ENCODE data around the gene BATF3.

BATF3 gene

GRCh38 chr1:212648431-212648830, 51.2 kb downstream of the BATF3 start:
- H3K9me3 ChIP-seq (ENCODE audit: low read length) = no peaks in the 10 kb centered on the region
- H4K20me1 ChIP-seq (ENCODE audit: insufficient read depth, low read length) = no peaks in the 10 kb centered on the region
- no peak overlapping the region for H3K4me2 ChIP-seq (ENCODE audit: low read length)
- TF ChIP-seq CTCF (IDR thresholded peaks at IDR 0.05; ENCODE audit: low read length) (no peak), EZH2 (IDR thresholded peaks at IDR 0.05; ENCODE audit: borderline replicate concordance, low read length) (no peak)
- H3K79me2 ChIP-seq (ENCODE audit: insufficient read depth, low read length) = no peaks in the 10 kb centered on the region
- no peaks in the 10 kb centered on the region for H3F3A ChIP-seq (ENCODE audit: insufficient read depth, low read length)
- no peak overlapping the region for H3K9ac ChIP-seq (ENCODE audit: low read length)
- H3K27me3 ChIP-seq (ENCODE audit: insufficient read depth, low read length) = peaks cover 6% of the 10 kb centered on the region; the same call in 1 of the 2 replicates
- H3K36me3 ChIP-seq (ENCODE audit: insufficient read depth, low read length) = no peaks in the 10 kb centered on the region
- no peak overlapping the region for H3K4me3 ChIP-seq (ENCODE audit: low read depth, low read length, poor library complexity, severe bottlenecking)
- no peaks in the 10 kb centered on the region for H3K4me1 ChIP-seq (ENCODE audit: insufficient read depth, low read length, severe bottlenecking)
- no peak overlapping the region for H3K27ac ChIP-seq (ENCODE audit: low read depth, low read length, poor library complexity, severe bottlenecking)
- H2AFZ ChIP-seq (ENCODE audit: low read length) = no peak overlapping the region
- no peaks in the 10 kb centered on the region for H3K9me2 ChIP-seq (ENCODE audit: low read depth, low read length)

- no peak overlapping the region for H3K4me3 ChIP-seq (ENCODE audit: low read depth, low read length, poor library complexity, severe bottlenecking)
- no peak overlapping the region for H3K27ac ChIP-seq (ENCODE audit: low read depth, low read length, poor library complexity, severe bottlenecking)
- H3F3A ChIP-seq (ENCODE audit: insufficient read depth, low read length) = no peaks in the 10 kb centered on the region
- H3K9me2 ChIP-seq (ENCODE audit: low read depth, low read length) = no peaks in the 10 kb centered on the region
- TF ChIP-seq CTCF (IDR thresholded peaks at IDR 0.05; ENCODE audit: low read length) = no peak
- no peak for TF ChIP-seq EZH2 (IDR thresholded peaks at IDR 0.05; ENCODE audit: borderline replicate concordance, low read length)
- H3K4me2 ChIP-seq (ENCODE audit: low read length) = no peak overlapping the region
- H4K20me1 ChIP-seq (ENCODE audit: insufficient read depth, low read length) = no peaks in the 10 kb centered on the region
- H3K9ac ChIP-seq (ENCODE audit: low read length) = no peak overlapping the region
- no peaks in the 10 kb centered on the region for H3K9me3 ChIP-seq (ENCODE audit: low read length)
- peaks cover 6% of the 10 kb centered on the region; the same call in 1 of the 2 replicates for H3K27me3 ChIP-seq (ENCODE audit: insufficient read depth, low read length)
- no peak overlapping the region for H2AFZ ChIP-seq (ENCODE audit: low read length)
- no peaks in the 10 kb centered on the region for H3K79me2 ChIP-seq (ENCODE audit: insufficient read depth, low read length)
- H3K4me1 ChIP-seq (ENCODE audit: insufficient read depth, low read length, severe bottlenecking) = no peaks in the 10 kb centered on the region
- H3K36me3 ChIP-seq (ENCODE audit: insufficient read depth, low read length) = no peaks in the 10 kb centered on the region
Observed at GRCh38 chr1:212647004-212647403, 52.6 kb downstream of the BATF3 start.

- no peak overlapping the region for H3K9ac ChIP-seq (ENCODE audit: low read length)
- no peaks in the 10 kb centered on the region for H3F3A ChIP-seq (ENCODE audit: insufficient read depth, low read length)
- H4K20me1 ChIP-seq (ENCODE audit: insufficient read depth, low read length) = no peaks in the 10 kb centered on the region
- H3K4me1 ChIP-seq (ENCODE audit: insufficient read depth, low read length, severe bottlenecking) = no peaks in the 10 kb centered on the region
- H3K27ac ChIP-seq (ENCODE audit: low read depth, low read length, poor library complexity, severe bottlenecking) = no peak overlapping the region
- no peaks in the 10 kb centered on the region for H3K36me3 ChIP-seq (ENCODE audit: insufficient read depth, low read length)
- H3K27me3 ChIP-seq (ENCODE audit: insufficient read depth, low read length) = peaks cover 6% of the 10 kb centered on the region; the same call in 1 of the 2 replicates
- H2AFZ ChIP-seq (ENCODE audit: low read length) = no peak overlapping the region
- TF ChIP-seq CTCF (IDR thresholded peaks at IDR 0.05; ENCODE audit: low read length) (no peak), EZH2 (IDR thresholded peaks at IDR 0.05; ENCODE audit: borderline replicate concordance, low read length) (no peak)
- no peaks in the 10 kb centered on the region for H3K9me3 ChIP-seq (ENCODE audit: low read length)
- no peak overlapping the region for H3K4me3 ChIP-seq (ENCODE audit: low read depth, low read length, poor library complexity, severe bottlenecking)
- no peaks in the 10 kb centered on the region for H3K79me2 ChIP-seq (ENCODE audit: insufficient read depth, low read length)
- no peak overlapping the region for H3K4me2 ChIP-seq (ENCODE audit: low read length)
- H3K9me2 ChIP-seq (ENCODE audit: low read depth, low read length) = no peaks in the 10 kb centered on the region
Observed at GRCh38 chr1:212646588-212646987, 53.1 kb downstream of the BATF3 start.
